ENCODE results near the gene CLIP2. TPM values are rescaled to one million over a fixed set of nuclear protein-coding genes. Genes with fewer than 3 reads are reported as not detected.
"Not testable (repeated sequence)": the region's sequence is repeated elsewhere in the genome, so short reads cannot be mapped to it uniquely, and the experiment has no call there.

The CLIP2 gene
- total RNA-seq, 1 donor from 2014 or later, result 24.3 TPM

DNA sequence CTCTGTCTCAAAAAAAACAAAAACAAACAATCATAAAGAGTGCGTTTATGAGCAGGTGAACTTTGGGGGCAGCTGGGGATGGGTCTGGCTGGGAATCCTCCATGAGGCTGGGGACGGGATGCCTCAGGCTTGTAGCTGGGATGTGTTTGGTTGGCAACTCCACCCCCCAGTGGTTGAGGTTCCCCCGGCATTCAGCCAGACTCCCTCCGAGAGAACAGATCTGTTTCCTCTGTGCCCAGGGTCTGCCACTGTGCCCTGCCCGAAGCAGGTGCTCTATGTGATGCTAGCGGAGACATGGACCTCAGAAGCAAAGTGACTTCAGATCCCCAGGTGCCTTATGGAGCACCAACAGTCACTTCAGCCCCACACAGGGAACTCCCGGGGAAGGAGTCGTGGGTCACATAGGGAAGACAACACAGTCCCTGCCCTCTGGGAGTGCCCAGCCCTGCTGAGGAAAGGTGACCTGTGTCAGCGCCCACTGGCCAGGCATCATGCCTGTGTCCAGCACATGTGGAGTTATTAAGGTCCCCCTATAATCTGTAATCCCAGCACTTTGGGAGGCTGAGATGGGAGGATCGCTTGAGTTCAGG lies 135.2 kb downstream of the CLIP2 start:
- Histone ChIP-seq H3K27me3 (no peaks in the 10 kb centered on the region), H3K9me3 (no peaks in the 10 kb centered on the region), H3K27ac (no peak overlapping the region), H3K4me1 (no peaks in the 10 kb centered on the region), H3K36me3 (no peaks in the 10 kb centered on the region), H3K4me3 (no peak overlapping the region)
- intact Hi-C loops (cut with DNase I), result loop anchor here (10.0 kb wide), 1 partner anchor 140 kb away; no protein-coding TSS in a partner anchor
- no peak for DNase-seq (ENCODE audit: extremely low spot score in 2 of 2)
- TF ChIP-seq POLR2AphosphoS5 (IDR thresholded peaks at IDR 0.05; ENCODE audit: insufficient read depth in 1 of 2, low read depth in 1 of 2) (no peak), POLR2A (IDR thresholded peaks at IDR 0.05) (no peak)
- TF ChIP-seq, protein P1, sequence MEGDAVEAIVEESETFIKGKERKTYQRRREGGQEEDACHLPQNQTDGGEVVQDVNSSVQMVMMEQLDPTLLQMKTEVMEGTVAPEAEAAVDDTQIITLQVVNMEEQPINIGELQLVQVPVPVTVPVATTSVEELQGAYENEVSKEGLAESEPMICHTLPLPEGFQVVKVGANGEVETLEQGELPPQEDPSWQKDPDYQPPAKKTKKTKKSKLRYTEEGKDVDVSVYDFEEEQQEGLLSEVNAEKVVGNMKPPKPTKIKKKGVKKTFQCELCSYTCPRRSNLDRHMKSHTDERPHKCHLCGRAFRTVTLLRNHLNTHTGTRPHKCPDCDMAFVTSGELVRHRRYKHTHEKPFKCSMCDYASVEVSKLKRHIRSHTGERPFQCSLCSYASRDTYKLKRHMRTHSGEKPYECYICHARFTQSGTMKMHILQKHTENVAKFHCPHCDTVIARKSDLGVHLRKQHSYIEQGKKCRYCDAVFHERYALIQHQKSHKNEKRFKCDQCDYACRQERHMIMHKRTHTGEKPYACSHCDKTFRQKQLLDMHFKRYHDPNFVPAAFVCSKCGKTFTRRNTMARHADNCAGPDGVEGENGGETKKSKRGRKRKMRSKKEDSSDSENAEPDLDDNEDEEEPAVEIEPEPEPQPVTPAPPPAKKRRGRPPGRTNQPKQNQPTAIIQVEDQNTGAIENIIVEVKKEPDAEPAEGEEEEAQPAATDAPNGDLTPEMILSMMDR (IDR thresholded peaks at IDR 0.05), result no peak

DNA sequence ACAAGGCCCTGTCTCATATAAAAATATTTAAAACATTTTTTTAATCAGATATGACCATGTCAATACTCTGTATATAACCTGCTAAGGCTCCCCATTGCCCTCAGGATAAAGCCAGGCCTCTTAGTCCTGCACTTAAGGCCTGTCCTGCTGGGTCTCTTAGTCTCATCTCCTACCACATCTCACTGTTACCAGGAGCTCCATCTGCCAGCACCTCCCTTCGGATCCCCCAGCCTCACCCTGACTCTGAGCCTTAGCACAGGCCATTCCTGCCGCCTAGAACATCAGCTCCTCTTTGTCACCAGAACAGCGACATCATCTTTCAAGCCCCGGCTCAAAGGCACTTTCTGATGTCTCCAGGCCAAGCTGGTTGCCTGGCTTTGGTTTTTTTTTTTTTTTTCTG lies 138.8 kb downstream of the CLIP2 start:
- TF ChIP-seq POLR2AphosphoS5 (IDR thresholded peaks at IDR 0.05; ENCODE audit: insufficient read depth in 1 of 2, low read depth in 1 of 2), result no peak
- TF ChIP-seq, protein P1 (IDR thresholded peaks at IDR 0.05), result no peak
- no peak for TF ChIP-seq POLR2A (IDR thresholded peaks at IDR 0.05)
- Histone ChIP-seq H3K4me3 (no peak overlapping the region), H3K4me1 (no peaks in the 10 kb centered on the region), H3K36me3 (no peaks in the 10 kb centered on the region), H3K27ac (no peak overlapping the region), H3K27me3 (no peaks in the 10 kb centered on the region), H3K9me3 (no peaks in the 10 kb centered on the region)
- DNase-seq (ENCODE audit: extremely low spot score in 2 of 2), result no peak
- intact Hi-C loops (cut with DNase I), result loop anchor here (10.0 kb wide), 1 partner anchor 137 kb away; no protein-coding TSS in a partner anchor

DNA sequence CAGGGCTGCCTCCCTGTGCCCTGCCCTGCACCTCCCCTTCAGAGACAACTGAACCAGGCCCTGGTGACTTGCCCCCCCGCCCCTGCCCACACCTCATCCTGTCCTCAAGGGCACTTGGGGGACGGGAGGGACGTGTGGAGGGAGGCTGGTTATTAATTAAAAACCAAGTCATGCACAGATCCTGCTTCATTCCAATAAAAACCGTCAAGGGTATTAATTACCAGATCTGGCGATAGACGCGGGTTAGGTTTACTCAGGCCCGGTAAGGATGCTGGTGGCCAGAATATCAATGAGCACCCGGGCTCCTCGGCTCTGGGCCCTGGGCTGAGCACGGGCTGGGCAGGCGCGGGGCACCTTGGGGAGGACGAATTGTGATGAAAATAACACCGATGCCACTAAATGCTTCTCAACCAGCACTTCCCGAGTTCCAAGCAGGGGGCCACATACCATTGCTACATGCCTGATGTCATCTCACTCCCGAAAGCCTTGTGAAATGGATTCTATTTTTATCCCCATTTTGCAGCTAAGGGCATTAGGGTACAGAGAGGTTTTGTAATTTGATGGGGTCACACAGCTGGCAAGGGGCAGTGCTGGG lies 140.0 kb downstream of the CLIP2 start:
- Histone ChIP-seq H3K36me3 (no peaks in the 10 kb centered on the region), H3K27me3 (no peaks in the 10 kb centered on the region), H3K4me1 (no peaks in the 10 kb centered on the region), H3K27ac (no peak overlapping the region), H3K9me3 (no peaks in the 10 kb centered on the region), H3K4me3 (no peak overlapping the region)
- TF ChIP-seq POLR2AphosphoS5 (IDR thresholded peaks at IDR 0.05; ENCODE audit: insufficient read depth in 1 of 2, low read depth in 1 of 2) (no peak), POLR2A (IDR thresholded peaks at IDR 0.05) (no peak)
- TF ChIP-seq, protein P1 (IDR thresholded peaks at IDR 0.05), result no peak
- intact Hi-C loops (cut with DNase I), result loop anchor here (10.0 kb wide), 1 partner anchor 136 kb away; no protein-coding TSS in a partner anchor
- DNase-seq (ENCODE audit: extremely low spot score in 2 of 2), result no peak

DNA sequence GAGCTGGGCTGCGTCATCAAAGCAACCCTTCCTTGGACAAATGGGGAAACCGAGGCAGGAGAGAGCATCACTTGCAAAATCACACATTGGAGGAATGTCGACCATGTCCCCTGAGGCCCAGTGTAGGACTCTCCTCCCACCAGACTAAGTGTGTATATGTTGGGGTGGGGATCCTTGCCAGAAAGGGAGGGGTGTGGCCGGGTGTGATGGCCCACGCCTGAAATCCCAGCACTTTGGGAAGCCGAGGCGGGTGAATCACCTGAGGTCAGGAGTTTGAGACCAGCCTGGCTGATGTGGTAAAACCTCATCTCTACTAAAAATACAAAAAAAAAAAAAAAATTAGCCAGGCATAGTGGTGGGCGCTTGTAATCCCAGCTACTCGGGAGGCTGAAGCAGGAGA lies 141.2 kb downstream of the CLIP2 start:
- intact Hi-C loops (cut with DNase I); H3K4me3 ChIP-seq; H3K9me3 ChIP-seq; H3K27ac ChIP-seq; H3K4me1 ChIP-seq; DNase-seq (ENCODE audit: extremely low spot score in 2 of 2); H3K36me3 ChIP-seq; H3K27me3 ChIP-seq: not testable (repeated sequence)

DNA sequence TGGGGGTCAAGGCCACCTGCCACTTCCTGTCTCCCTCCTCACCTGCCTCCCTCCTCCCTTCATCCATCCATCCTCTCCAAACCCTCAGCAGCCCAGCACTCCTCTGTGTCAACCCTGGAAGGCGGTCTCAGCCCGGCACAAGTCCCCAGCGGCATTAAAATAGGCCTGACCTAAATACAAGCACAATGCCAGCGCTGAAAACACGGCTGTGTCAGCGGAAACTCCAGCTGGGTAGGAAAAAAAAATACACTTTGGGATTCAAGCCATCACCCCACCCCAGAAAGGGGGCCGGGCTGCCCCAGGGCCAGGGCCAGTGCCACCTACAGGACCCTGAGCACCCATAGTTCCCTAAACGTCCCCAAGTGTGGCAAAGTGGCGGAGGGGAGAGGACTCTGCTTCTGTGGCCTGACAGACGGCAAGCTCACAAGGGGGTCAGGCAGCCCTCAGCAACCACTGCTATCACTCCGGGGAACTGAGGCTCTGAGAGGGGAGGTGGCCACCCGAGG lies 141.8 kb downstream of the CLIP2 start:
- no peak overlapping the region for H3K4me3 ChIP-seq
- H3K27me3 ChIP-seq, result no peaks in the 10 kb centered on the region
- intact Hi-C loops (cut with DNase I), result no loop called here
- no peaks in the 10 kb centered on the region for H3K9me3 ChIP-seq
- H3K4me1 ChIP-seq, result no peaks in the 10 kb centered on the region
- H3K27ac ChIP-seq, result no peak overlapping the region
- H3K36me3 ChIP-seq, result no peaks in the 10 kb centered on the region
- TF ChIP-seq POLR2AphosphoS5 (IDR thresholded peaks at IDR 0.05; ENCODE audit: insufficient read depth in 1 of 2, low read depth in 1 of 2), result no peak
- TF ChIP-seq POLR2A (IDR thresholded peaks at IDR 0.05), result no peak
- TF ChIP-seq, protein P1 (IDR thresholded peaks at IDR 0.05), result no peak
- DNase-seq (ENCODE audit: extremely low spot score in 2 of 2), result no peak

DNA sequence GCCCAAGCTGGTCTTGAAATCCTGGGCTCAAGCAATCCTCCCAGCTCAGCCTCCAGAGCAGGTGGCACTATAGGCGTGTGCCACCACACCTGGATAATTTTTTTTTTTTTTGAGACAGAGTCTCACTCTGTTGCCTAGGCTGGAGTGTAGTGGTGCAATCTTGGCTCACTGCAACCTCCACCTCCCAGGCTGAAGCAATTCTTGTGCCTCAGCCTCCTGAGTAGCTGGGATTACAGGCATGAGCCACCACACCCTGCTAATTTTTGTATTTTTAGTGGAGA lies 148.0 kb downstream of the CLIP2 start:
- H3K36me3 ChIP-seq; intact Hi-C loops (cut with DNase I); H3K4me3 ChIP-seq; H3K4me1 ChIP-seq; H3K9me3 ChIP-seq; DNase-seq (ENCODE audit: extremely low spot score in 2 of 2); H3K27ac ChIP-seq; H3K27me3 ChIP-seq: not testable (repeated sequence)

Data from vagina (tissue), 2 donors.